H9 (cell line): ENCODE results near the gene PDCD2. TPM values are rescaled to one million over a fixed set of nuclear protein-coding genes. Genes with fewer than 3 reads are reported as not detected.

Source experiments
- DNase-seq: peaks from one replicate; pipeline ENCODE4 v3.0.0-alpha.2; 2017
- H2AFZ ChIP-seq: one replicate; pipeline ENCODE4 v1.6.1; 2013; ENCODE audit warnings: mild to moderate bottlenecking, low read length, control low read depth, moderate library complexity
- H2AK5ac ChIP-seq: 2 replicates; pipeline ENCODE4 v1.6.1; 2013; ENCODE audit warnings: low read length, control low read depth, mixed read lengths; ENCODE audit not compliant: insufficient read length
- H2BK120ac ChIP-seq: one replicate; pipeline ENCODE4 v1.6.1; 2013; ENCODE audit warnings: low read depth, mild to moderate bottlenecking, low read length, control low read depth, inconsistent platforms; ENCODE audit not compliant: poor library complexity, severe bottlenecking
- H2BK12ac ChIP-seq: 2 replicates; pipeline ENCODE4 v1.6.1; 2013; ENCODE audit warnings: low read length, control low read depth, mixed read lengths, low read depth; ENCODE audit not compliant: insufficient read length
- H2BK15ac ChIP-seq: 2 replicates; pipeline ENCODE4 v1.6.1; 2013; ENCODE audit warnings: low read depth, low read length, control low read depth
- H2BK20ac ChIP-seq: one replicate; pipeline ENCODE4 v1.6.1; 2013; ENCODE audit warnings: low read depth, mild to moderate bottlenecking, low read length, control low read depth, inconsistent platforms; ENCODE audit not compliant: poor library complexity, severe bottlenecking
- H2BK5ac ChIP-seq: 2 replicates; pipeline ENCODE4 v1.6.1; 2013; ENCODE audit warnings: low read length, control low read depth, mixed read lengths; ENCODE audit not compliant: insufficient read length
- H3K14ac ChIP-seq: 2 replicates; pipeline ENCODE4 v1.6.1; 2013; ENCODE audit warnings: low read length, control low read depth; ENCODE audit not compliant: insufficient read depth
- H3K18ac ChIP-seq: 2 replicates; pipeline ENCODE4 v1.6.1; 2013; ENCODE audit warnings: low read depth, mild to moderate bottlenecking, mixed read lengths, low read length, control low read depth; ENCODE audit not compliant: insufficient read length
- H3K23ac ChIP-seq: 2 replicates; pipeline ENCODE4 v1.6.1; 2013; ENCODE audit warnings: low read length, control low read depth, mixed read lengths, low read depth; ENCODE audit not compliant: insufficient read length
- H3K23me2 ChIP-seq: 2 replicates; pipeline ENCODE4 v1.6.1; 2013; ENCODE audit warnings: low read depth, mild to moderate bottlenecking, mixed read lengths, low read length, control low read depth; ENCODE audit not compliant: insufficient read length, poor library complexity, severe bottlenecking
- H3K27ac ChIP-seq: 2 replicates; pipeline ENCODE4 v1.5.1; 2013; ENCODE audit warnings: low read length, control low read depth, mixed read lengths, low read depth; ENCODE audit not compliant: insufficient read length
- H3K27me3 ChIP-seq: 2 replicates; pipeline ENCODE4 v1.6.1; 2013; ENCODE audit warnings: low read length, control low read depth, inconsistent platforms; ENCODE audit not compliant: insufficient read depth
- H3K4ac ChIP-seq: 2 replicates; pipeline ENCODE4 v1.6.1; 2013; ENCODE audit warnings: low read depth, mild to moderate bottlenecking, control low read depth, inconsistent platforms, low read length, moderate library complexity
- H3K4me1 ChIP-seq: 2 replicates; pipeline ENCODE4 v1.6.1; 2013; ENCODE audit warnings: low read length, control low read depth, inconsistent platforms; ENCODE audit not compliant: insufficient read depth
- H3K4me2 ChIP-seq: 2 replicates; pipeline ENCODE4 v1.6.1; 2013; ENCODE audit warnings: low read length, control low read depth, mixed read lengths; ENCODE audit not compliant: insufficient read length, insufficient read depth
- H3K56ac ChIP-seq: 2 replicates; pipeline ENCODE4 v1.6.1; 2013; ENCODE audit warnings: low read depth, mild to moderate bottlenecking, mixed read lengths, low read length, control low read depth; ENCODE audit not compliant: insufficient read length
- H3K79me1 ChIP-seq: 2 replicates; pipeline ENCODE4 v1.6.1; 2013; ENCODE audit warnings: low read depth, mild to moderate bottlenecking, moderate library complexity, low read length, control low read depth, inconsistent platforms; ENCODE audit not compliant: insufficient read depth, poor library complexity, severe bottlenecking
- H3K79me2 ChIP-seq: 2 replicates; pipeline ENCODE4 v1.6.1; 2013; ENCODE audit warnings: low read length, control low read depth, inconsistent platforms; ENCODE audit not compliant: insufficient read depth
- H3K9ac ChIP-seq: 2 replicates; pipeline ENCODE4 v1.6.1; 2013; ENCODE audit warnings: low read length, control low read depth, mixed read lengths; ENCODE audit not compliant: insufficient read length; ENCODE audit errors: extremely low read depth
- H3K9me3 ChIP-seq: one replicate; pipeline ENCODE4 v1.6.1; 2013; ENCODE audit warnings: low read depth, low read length, inconsistent platforms; ENCODE audit not compliant: control insufficient read depth
- H3T11ph ChIP-seq: one replicate; pipeline ENCODE4 v1.6.1; 2013; ENCODE audit warnings: mild to moderate bottlenecking, low read length, control low read depth, inconsistent platforms
- H4K20me1 ChIP-seq: one replicate; pipeline ENCODE4 v1.6.1; 2013; ENCODE audit not compliant: control insufficient read depth, insufficient read length, insufficient read depth
- H4K5ac ChIP-seq: 2 replicates; pipeline ENCODE4 v1.6.1; 2013; ENCODE audit warnings: low read depth, mild to moderate bottlenecking, mixed read lengths, low read length, control low read depth; ENCODE audit not compliant: insufficient read length
- H4K8ac ChIP-seq: replicated peaks from 2 replicates; pipeline ENCODE4 v1.6.1; 2013; ENCODE audit warnings: low read length, control low read depth, mixed read lengths, low read depth; ENCODE audit not compliant: insufficient read length
- H4K91ac ChIP-seq: 2 replicates; pipeline ENCODE4 v1.6.1; 2013; ENCODE audit warnings: low read depth, mild to moderate bottlenecking, moderate library complexity, mixed read lengths, low read length, control low read depth; ENCODE audit not compliant: insufficient read length
- H3K27ac Mint-ChIP-seq, 3 experiments: 2 replicates in 2 of 3; 3 replicates in 1 of 3; pipeline ENCODE4 v1.8.0; 2020 to 2021; ENCODE audit warnings: mixed read lengths in 3 of 3, mild to moderate bottlenecking in 1 of 3, moderate library complexity in 1 of 3
- H3K27me3 Mint-ChIP-seq: 2 replicates; pipeline ENCODE4 v1.8.0; 2021; ENCODE audit warnings: low read depth, mild to moderate bottlenecking, moderate library complexity, mixed read lengths
- H3K36me3 Mint-ChIP-seq, 3 experiments: 2 replicates in 2 of 3; 3 replicates in 1 of 3; pipeline ENCODE4 v1.8.0; 2020 to 2021; ENCODE audit warnings: low read depth in 3 of 3, mixed read lengths in 3 of 3; ENCODE audit not compliant: insufficient read depth in 1 of 3
- H3K4me1 Mint-ChIP-seq, 2 experiments: 2 replicates each; pipeline ENCODE4 v1.8.0; 2020; ENCODE audit warnings: mixed read lengths in 2 of 2
- H3K4me3 Mint-ChIP-seq, 2 experiments: 2 replicates in 1 of 2; 3 replicates in 1 of 2; pipeline ENCODE4 v1.8.0; 2020 to 2021; ENCODE audit warnings: mild to moderate bottlenecking in 2 of 2, mixed read lengths in 2 of 2, moderate library complexity in 1 of 2
- H3K9me3 Mint-ChIP-seq, 2 experiments: 2 replicates in 1 of 2; 3 replicates in 1 of 2; pipeline ENCODE4 v1.8.0; 2020; ENCODE audit warnings: mild to moderate bottlenecking in 2 of 2, mixed read lengths in 2 of 2, moderate library complexity in 1 of 2
- WGBS: extraction: QIAGEN DNeasy Blood & Tissue Kit; methylation state at CpG from one replicate; pipeline ENCODE4 v1.1.7; 2013; ENCODE audit warnings: missing lambda C conversion rate, low lambda C conversion rate, mixed read lengths; ENCODE audit not compliant: insufficient read length; ENCODE audit errors: extremely low coverage; 5-methylcytosine and 5-hydroxymethylcytosine counted together
- total RNA-seq: library from RNA; stranded (reverse); gene quantifications from 2 replicates; pipeline ENCODE4 v1.2.1, GENCODE V29; 2021
- TF ChIP-seq, protein P1 (sequence below): fragments of 200-600 bp; sonication (generic); conservative IDR thresholded peaks from 3 replicates; pipeline ENCODE4 v1.8.0; 2021; ENCODE audit warnings: antibody characterized with exemption, mild to moderate bottlenecking

PDCD2 gene
- total RNA-seq, 1 experiment from 2014 or later: 78.5 TPM

DNA sequence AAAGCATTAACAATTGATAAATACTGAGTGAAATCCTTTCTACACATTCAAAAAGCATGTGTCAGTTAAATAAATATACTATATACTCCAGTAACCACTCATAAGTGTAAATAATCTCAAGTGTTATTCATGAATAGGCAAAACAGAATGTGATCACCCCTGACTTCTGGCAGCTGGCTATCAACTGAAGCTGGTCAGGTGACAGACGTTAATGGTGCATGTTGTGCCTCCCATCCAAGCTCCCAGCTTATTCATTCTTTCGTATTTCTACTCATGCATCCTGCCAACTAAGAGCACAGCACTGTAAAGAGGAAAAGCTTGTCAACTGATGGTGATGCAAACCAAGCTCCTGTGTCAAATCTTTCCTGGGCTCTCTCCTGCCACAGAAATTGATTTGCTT lies 39.0 kb downstream of the PDCD2 start:
- DNase-seq: no peak

More for the DNA sequence above, 39.0 kb downstream of the PDCD2 start:
- Histone ChIP-seq H4K20me1 (no peaks in the 10 kb centered on the region), H4K91ac (no peak overlapping the region), H4K5ac (no peak overlapping the region), H2BK12ac (no peak overlapping the region), H3K4ac (no peak overlapping the region), H3K14ac (no peak overlapping the region), H2AFZ (no peak overlapping the region), H3K23me2 (no peaks in the 10 kb centered on the region), H3K56ac (no peak overlapping the region), H3K9me3 (no peaks in the 10 kb centered on the region), H3K4me1 (no peaks in the 10 kb centered on the region), H3K79me1 (peaks cover 5% of the 10 kb centered on the region), H3K9ac (no peak overlapping the region), H4K8ac (no peak overlapping the region), H2BK20ac (no peak overlapping the region), H2BK15ac (no peak overlapping the region), H2BK120ac (no peak overlapping the region), H3K79me2 (peaks cover 26% of the 10 kb centered on the region; the same call in 1 of the 2 replicates), H2AK5ac (no peak overlapping the region), H3K18ac (no peak overlapping the region), H3T11ph (no peak overlapping the region), H3K4me2 (no peak overlapping the region), H2BK5ac (no peak overlapping the region), H3K27me3 (no peaks in the 10 kb centered on the region), H3K23ac (no peak overlapping the region), H3K27ac (no peak overlapping the region)
- Mint-ChIP-seq H3K9me3 (no peaks in the 10 kb centered on the region), H3K27ac (no peak overlapping the region), H3K27me3 (no peaks in the 10 kb centered on the region), H3K36me3 (peaks cover 43 to 81% (median 81%) of the 10 kb centered on the region in 3 experiments; a peak in 6 of 7 replicates), H3K4me3 (no peak overlapping the region), H3K4me1 (peaks cover 2 to 4% of the 10 kb centered on the region in 2 experiments; a peak in 3 of 4 replicates)
- TF ChIP-seq, protein P1, sequence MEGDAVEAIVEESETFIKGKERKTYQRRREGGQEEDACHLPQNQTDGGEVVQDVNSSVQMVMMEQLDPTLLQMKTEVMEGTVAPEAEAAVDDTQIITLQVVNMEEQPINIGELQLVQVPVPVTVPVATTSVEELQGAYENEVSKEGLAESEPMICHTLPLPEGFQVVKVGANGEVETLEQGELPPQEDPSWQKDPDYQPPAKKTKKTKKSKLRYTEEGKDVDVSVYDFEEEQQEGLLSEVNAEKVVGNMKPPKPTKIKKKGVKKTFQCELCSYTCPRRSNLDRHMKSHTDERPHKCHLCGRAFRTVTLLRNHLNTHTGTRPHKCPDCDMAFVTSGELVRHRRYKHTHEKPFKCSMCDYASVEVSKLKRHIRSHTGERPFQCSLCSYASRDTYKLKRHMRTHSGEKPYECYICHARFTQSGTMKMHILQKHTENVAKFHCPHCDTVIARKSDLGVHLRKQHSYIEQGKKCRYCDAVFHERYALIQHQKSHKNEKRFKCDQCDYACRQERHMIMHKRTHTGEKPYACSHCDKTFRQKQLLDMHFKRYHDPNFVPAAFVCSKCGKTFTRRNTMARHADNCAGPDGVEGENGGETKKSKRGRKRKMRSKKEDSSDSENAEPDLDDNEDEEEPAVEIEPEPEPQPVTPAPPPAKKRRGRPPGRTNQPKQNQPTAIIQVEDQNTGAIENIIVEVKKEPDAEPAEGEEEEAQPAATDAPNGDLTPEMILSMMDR: no peak
- WGBS: no CpG with 5 or more reads among the region's 2 CpGs
